HL-60 (cell line): ENCODE data around the gene P2RY14.

ENCODE experiments used
- POLR2AphosphoS5 ChIP-seq: IDR thresholded peaks from 2 replicates; pipeline ENCODE4 v1.6.1; 2012; ENCODE audit warnings: low read depth
- TF ChIP-seq, protein P1 (sequence below): IDR thresholded peaks from one replicate; pipeline ENCODE4 v1.5.1; 2011; ENCODE audit warnings: low read length, control low read depth, inconsistent platforms; ENCODE audit not compliant: insufficient read depth
- TF ChIP-seq, protein P2 (sequence below): IDR thresholded peaks from 2 replicates; pipeline ENCODE4 v1.6.1; 2012; ENCODE audit warnings: low read depth; ENCODE audit not compliant: insufficient replicate concordance

DNA sequence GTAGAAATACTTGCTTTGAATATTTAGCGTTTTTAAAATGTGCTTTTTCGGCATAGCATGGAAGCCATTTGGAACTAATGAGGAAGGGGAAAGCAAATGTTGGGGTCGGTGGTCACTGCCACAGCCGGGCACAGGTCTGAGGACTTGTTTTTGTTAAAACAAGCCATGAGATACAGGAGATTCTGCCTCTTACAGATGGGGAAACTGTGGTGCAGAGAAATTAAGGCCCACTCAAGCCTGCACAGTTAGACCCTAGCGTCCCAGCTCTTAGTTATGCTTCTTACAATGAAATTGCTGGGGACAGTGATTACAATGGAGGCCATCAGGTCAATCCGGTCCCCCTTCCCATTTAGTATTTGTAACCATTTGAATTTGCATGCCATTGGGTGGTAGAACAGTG, 72.9 kb downstream of the P2RY14 start:
- TF ChIP-seq, protein P1, sequence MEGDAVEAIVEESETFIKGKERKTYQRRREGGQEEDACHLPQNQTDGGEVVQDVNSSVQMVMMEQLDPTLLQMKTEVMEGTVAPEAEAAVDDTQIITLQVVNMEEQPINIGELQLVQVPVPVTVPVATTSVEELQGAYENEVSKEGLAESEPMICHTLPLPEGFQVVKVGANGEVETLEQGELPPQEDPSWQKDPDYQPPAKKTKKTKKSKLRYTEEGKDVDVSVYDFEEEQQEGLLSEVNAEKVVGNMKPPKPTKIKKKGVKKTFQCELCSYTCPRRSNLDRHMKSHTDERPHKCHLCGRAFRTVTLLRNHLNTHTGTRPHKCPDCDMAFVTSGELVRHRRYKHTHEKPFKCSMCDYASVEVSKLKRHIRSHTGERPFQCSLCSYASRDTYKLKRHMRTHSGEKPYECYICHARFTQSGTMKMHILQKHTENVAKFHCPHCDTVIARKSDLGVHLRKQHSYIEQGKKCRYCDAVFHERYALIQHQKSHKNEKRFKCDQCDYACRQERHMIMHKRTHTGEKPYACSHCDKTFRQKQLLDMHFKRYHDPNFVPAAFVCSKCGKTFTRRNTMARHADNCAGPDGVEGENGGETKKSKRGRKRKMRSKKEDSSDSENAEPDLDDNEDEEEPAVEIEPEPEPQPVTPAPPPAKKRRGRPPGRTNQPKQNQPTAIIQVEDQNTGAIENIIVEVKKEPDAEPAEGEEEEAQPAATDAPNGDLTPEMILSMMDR: no peak
- TF ChIP-seq, protein P2, sequence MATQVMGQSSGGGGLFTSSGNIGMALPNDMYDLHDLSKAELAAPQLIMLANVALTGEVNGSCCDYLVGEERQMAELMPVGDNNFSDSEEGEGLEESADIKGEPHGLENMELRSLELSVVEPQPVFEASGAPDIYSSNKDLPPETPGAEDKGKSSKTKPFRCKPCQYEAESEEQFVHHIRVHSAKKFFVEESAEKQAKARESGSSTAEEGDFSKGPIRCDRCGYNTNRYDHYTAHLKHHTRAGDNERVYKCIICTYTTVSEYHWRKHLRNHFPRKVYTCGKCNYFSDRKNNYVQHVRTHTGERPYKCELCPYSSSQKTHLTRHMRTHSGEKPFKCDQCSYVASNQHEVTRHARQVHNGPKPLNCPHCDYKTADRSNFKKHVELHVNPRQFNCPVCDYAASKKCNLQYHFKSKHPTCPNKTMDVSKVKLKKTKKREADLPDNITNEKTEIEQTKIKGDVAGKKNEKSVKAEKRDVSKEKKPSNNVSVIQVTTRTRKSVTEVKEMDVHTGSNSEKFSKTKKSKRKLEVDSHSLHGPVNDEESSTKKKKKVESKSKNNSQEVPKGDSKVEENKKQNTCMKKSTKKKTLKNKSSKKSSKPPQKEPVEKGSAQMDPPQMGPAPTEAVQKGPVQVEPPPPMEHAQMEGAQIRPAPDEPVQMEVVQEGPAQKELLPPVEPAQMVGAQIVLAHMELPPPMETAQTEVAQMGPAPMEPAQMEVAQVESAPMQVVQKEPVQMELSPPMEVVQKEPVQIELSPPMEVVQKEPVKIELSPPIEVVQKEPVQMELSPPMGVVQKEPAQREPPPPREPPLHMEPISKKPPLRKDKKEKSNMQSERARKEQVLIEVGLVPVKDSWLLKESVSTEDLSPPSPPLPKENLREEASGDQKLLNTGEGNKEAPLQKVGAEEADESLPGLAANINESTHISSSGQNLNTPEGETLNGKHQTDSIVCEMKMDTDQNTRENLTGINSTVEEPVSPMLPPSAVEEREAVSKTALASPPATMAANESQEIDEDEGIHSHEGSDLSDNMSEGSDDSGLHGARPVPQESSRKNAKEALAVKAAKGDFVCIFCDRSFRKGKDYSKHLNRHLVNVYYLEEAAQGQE: no peak
- TF ChIP-seq POLR2AphosphoS5: no peak
